HG03558 (cell line): ENCODE measurements around the gene CLMP.
"Not testable (repeated sequence)": the region's sequence is repeated elsewhere in the genome, so short reads cannot be mapped to it uniquely, and the experiment has no call there.

Experiments used
- ATAC-seq: cut with Tn5 transposase; IDR thresholded peaks from one replicate; pipeline ENCODE4 v1.9.1; 2021; ENCODE audit warnings: moderate number of reproducible peaks; ENCODE audit not compliant: unreplicated experiment; ENCODE audit errors: extremely low read depth

Gene CLMP

DNA sequence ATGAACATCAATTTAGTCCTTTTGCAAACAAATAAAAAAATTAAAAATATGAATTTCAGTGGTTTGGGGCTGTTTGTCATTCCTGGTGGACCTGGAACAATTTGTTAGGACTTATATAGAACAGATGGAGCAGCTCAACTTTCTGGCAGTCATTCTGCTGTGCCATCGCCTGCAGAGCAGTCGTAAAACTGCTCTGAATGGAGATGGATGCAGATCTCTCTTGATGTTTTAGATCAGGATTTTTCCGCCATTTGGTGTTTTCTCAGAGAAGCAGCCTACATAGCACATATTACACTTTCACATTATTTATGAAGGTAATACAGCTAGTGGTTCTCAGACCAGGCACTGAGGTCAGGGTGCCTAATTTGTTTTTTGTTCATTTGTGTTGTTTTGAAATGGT lies 101.3 kb downstream of the CLMP start:
- no peak for ATAC-seq

DNA sequence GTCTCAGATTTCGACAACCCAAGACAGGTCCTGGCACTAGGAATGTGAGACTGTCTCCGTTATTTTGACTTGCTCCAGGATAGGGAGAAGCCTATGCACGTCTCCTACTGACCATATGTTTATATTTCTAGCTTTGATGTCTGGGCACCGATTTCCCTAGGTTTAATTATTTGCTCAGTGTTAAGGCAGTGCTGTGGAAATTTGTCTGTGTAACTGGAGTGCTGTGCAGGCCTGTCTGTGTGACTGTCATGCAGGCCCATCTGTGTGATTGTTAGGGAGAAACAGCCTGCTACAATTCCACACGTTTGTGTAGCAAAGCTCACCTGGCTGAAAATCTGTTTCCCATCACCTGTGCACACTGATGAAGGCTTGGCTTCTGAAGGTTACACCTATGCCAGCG lies 103.5 kb downstream of the CLMP start:
- no peak for ATAC-seq

DNA sequence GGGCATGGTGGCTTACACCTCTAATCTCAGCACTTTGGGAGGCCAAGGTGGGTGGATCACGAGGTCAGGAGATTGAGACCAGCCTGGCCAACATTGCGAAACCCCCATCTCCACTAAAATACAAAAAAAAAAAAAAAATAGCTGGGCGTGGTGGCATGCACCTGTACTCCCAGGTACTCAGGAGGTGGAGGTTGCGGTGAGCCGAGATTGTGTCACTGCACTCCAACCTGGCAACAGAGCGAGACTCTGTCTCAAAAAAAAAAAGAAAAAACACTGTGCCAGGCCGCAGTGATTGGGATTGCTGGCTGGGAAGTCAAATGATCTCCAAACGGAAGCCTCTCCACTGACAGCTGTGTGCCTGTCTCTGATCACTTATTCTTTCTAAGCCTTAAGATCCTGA lies 104.9 kb downstream of the CLMP start:
- not testable (repeated sequence) for ATAC-seq

DNA sequence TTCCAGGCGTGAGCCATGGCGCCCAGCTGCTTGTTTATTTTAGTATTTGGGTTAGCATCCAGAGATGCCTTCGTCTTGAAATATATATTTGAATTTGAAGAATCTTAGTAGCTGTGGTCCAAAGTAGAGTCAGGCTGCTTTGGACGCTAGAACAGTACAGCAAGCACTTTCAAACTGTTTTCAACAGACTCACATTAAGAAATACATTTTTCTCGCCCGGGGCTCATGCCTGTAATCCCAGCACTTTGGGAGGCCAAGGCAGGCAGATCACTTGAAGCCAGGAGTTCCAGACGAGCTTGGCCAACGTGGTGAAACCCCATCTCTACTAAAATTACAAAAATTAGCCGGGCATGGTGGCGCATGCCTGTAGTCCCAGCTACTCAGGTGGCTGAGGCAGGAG lies 106.2 kb downstream of the CLMP start:
- ATAC-seq = not testable (repeated sequence)

DNA sequence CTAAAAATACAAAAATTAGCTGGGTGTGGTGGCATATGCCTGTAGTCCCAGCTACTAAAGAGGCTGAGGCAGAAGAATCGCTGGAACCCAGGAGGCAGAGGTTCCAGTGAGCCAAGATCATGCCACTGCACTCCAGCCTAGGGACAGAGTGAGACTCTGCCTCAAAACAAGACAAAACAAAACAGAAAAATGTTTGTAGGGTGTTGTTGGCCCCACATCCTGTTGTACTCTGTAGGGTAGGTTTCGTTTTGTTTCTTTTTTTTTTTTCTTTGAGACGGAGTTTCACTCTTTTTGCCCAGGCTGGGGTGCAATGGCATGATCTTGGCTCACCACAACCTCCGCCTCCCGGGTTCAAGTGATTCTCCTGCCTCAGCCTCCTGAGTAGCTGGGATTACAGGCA lies 107.4 kb downstream of the CLMP start:
- peak; percentile 65 for ATAC-seq

DNA sequence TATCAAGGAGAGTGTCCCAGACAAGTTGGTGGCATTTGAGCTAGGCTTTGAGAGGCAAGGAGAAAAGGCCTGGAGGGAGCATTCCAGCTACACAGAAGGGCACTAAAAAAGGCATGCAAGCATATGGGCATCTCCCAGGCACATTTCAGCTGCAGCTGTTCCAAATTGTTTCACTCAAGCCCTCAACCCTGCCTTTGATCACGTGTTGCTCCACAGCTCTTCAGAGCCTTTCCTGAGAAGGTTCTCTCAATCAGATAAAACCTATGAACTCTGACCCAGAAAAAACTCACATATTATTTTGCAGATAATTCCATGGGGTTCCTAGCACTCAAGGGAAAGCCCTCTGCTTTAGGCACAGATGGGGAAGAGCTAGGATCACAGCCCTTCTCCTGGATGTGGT lies 108.7 kb downstream of the CLMP start:
- no peak for ATAC-seq

DNA sequence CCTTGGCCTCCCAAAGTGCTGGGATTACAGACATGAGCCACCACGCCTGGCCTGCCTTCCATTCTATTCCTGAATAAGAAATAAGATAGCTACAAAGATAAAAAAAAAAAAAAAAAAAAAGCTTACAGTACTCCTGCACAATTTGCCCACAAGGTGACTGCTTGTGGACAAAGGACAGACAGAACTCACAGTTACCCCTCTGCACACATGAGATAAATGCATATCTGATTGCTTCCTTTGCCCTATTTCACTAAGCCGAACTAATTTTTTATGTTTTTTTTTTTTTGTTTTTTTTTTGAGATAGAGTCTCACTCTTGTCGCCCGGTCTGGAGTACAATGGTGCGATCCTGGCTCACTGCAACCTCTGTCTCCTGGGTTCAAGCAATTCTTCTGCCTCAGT lies 109.6 kb downstream of the CLMP start:
- no peak for ATAC-seq

DNA sequence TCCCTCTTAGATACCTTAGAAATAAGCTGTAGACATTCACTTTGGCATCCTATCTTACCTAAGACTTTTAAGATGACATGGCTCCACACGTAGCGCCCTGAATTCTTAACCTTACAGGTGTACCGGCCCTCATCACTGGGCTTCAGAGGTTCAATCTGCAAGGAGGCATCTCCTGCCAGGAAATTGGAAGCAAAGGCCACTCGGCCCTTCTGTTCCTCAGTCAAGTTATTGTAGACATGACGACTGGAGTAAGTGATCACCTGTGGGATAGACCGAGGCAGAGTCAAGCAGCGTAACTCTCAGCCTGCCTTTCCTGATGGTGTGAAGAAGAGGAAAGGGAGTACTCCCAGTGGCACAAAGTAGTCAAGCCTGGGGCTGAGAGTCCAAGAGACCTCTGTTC lies 110.6 kb downstream of the CLMP start:
- no peak for ATAC-seq

DNA sequence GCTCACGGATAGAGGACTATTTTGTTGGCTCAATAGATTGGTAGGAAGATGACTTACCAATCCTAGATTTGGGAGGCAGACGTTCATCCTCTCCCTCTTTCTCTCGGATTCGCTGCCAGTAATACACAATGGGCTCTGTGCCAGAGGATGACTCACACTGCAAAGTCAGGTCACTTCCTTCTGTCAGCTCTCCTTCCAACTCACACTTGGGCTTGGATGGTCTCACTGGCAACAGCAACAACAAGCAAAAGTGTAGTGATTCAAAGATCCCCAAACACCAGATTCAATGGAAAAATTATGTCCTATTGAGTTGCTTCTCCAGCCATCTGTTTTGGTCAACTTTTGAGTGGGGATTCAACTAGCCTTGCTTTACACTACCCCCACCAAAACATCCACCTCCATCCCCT lies 111.4 kb downstream of the CLMP start:
- ATAC-seq = no peak

DNA sequence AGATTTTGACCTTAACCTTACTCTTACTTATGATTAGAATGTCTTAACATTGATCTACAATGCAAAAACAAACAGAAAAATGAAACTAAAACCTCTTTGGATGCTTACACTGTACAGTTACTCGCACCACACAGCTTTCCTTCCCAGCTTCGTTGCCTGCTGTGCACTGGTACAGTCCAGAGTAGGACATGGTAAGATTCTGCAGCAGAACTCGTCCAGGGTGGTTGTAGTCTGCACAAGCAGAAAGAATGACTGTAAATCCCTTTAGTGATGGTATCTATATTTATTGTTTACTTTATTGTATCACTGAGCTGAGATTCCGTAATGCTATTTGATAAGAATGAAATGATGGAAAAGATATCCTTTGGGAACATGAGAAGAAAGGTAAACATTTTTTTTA lies 112.1 kb downstream of the CLMP start:
- no peak for ATAC-seq

DNA sequence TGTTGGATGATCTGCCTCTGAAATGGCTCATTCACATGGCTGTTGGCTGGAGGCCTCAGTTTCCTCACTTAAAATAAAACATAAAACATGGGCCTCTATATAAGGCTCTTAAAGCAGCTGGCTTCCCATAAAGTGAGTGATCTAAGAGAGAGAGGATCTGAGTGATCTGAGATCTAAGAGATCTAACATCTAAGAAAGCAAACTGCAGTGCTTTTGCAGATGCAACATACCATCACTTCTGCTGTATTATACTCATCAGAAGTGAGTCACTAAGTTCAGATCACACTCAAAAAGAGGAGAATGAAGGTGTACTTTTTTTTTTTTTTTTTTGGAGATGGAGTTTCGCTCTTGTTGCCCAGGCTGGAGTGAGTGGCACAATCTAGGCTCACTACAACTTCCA lies 115.0 kb downstream of the CLMP start:
- no peak for ATAC-seq

DNA sequence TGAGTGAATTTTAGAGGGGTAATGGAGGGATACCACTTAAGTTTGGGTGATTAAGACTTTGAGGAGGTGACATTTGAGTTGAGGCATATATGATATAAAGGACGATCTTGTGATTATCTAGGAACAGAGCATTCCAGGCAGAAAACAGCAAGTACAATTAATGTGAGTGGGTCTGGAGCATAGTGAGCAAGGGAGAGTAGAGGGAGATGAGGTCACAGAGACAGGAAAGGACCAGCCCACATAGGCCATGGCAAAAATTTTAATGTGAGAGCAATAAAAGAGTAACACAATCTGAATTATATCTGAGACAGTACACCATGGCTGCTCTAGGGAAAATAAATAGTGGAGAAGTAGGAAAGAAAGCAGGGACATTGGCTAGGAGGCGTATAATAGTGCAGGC lies 118.6 kb downstream of the CLMP start:
- no peak for ATAC-seq

DNA sequence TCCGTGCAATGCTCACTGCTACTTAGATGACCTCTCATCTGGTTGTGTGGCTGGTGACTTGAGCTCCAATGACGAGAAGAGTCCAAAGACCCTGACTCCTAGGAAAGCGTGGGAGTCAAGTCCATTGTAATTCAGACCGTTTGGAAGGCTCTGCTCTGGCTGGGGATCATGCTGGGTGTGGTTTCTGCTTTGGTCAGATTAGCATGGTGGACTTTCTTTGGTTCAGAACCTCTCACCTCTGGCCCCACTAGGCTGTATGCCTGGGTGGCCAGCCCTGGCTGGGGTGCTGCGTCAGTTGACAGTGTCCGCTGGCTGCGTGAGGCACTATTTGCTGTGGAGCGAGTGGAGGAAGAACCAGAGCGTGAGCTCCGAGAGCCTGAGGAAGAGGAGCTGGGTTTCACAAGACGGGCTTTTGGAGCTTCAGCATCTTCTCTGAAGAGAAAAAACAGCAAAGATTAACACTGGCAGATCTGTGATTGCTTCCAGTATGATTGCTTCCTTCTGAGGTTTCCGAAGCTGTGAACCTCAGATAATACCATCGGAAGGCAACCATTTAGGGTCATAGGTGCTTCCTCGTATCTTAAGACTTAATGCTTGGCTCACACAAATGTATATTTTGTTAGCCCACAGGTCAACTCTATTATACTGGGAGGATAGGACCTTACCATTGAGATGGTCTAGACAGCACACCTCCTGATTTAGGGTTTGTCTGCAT lies 121.5 kb downstream of the CLMP start:
- no peak for ATAC-seq

DNA sequence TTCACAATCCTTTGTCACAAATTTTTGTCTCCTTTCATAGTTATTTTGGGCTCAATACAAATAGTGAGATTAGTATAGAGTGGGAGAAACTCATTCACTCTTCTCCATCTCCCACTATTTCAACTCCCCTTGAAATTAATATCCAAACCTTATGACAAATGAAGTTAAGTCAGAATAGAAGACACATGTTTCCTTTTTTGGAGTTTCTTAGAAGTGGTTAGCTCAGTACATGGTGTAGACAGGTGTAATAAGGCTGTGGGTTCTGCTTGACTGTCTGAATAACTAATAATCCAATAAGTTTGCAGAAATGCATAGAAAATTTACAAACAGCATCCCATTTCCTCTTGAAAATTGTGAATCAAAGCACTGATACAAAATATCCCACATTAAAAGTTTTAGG lies 122.3 kb downstream of the CLMP start:
- no peak for ATAC-seq

DNA sequence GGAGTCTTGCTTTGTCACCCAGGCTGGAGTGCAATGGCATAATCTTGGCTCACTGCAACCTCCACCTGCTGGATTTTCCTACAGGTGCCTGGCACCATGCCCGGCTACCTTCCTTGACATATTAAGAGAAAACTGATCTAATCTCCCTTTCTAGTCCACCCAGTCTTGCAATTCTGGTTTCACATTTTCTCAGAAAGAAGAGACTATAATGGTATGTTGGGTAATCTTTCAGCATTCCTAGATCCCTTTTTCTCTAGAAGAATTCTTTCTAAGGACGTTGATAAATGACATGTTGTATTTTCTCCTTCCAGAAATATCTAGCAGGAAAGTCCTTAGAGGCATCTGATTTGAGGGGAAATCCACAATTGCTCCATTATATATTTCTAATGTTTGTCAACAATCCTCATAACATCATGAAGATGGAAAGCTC lies 122.7 kb downstream of the CLMP start:
- no peak for ATAC-seq

DNA sequence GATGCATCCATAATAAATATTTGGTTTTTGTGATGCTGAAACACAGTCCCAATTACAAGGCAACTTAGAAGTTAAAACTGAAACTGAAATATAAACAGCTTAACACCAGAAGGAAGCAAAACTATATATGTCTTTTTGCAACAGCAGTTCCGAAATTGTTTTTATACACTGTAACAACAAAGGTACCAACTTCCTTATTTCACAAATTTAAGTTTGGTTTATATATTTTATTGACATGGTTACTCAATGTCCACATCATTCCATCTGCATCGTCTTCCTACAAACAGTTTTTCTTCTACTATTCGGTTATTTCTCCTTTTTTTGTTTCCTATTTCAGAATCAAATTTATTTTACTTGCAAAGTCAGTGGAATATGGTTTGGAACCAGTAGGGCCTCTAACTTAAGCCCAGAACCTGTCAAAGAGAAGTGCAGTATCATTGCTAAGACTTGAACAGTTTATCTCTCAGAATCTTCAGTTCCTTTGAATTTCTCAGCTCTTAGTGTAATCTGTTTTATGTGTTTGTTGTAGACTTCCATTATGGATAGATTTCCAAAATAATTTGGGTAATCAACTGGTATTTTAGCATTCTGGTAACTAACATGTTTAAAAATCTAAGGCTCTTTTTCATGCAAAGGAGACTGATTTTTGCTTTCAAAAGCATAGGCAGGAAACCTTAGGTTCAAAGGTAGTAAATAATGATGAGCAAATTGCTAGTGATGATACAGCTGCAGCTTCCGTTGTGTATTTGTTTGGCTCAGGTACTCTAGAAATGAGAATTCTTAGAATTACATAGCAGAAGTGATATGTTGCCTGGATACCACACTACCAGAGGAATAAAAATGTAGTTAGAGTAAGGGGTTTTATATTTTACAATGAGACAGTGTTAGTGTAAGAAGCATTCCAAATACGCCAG lies 124.9 kb downstream of the CLMP start:
- peak; percentile 31 for ATAC-seq

DNA sequence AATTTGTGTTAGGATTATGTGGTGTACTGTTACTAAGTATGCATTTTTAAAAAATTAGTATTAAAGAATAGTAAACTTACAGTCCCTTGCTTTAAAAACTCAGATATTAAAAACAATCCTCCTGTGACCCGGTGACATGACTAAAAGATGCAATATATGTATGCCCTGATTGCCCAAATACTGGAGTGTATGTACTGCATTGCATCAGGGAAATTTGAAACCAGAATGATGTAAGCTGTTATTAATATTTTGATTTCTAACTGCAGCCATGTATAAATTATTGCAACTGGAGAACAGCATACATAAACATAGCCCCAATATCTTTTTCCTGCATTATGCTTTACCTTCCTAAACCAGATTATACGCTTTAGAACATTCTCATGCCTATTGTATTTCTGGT lies 129.4 kb downstream of the CLMP start:
- no peak for ATAC-seq

DNA sequence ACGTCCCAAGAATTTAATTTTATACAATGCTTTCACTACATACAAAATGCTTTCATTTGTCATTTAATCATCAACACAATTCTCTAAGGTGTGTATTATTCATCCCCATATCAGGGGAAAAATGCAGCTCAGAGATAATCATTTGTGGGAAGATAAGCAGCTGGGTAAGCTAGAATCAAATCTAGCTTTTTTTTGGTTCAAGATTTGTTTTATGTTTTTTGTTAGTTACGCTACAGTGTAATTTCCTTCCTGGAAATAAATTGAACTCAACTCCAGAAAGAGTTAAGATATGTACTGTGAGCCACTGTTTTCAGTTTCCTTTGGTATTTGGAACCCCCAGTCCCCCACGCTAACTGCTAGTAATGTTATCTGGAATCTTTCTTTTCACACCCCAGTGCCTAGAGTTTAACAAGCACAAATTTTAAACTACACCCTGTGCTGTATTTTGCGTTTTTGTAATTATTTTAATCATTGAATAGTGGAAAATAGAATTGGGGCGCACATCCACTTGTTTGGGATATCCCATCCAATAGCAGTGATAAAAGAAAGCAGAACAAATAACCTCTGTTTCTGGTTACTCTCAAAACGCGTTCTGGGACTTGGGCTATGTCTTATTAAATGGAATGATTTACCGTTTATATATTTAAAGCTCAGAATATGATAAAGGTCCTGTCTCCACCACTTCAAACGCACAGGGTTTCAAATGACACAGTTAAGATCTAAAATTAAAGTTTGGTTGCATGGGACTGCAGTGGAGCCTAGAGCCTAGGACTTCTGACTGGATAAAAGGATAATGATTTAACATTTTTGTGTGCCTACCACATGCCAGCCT lies 131.0 kb downstream of the CLMP start:
- ATAC-seq = no peak

DNA sequence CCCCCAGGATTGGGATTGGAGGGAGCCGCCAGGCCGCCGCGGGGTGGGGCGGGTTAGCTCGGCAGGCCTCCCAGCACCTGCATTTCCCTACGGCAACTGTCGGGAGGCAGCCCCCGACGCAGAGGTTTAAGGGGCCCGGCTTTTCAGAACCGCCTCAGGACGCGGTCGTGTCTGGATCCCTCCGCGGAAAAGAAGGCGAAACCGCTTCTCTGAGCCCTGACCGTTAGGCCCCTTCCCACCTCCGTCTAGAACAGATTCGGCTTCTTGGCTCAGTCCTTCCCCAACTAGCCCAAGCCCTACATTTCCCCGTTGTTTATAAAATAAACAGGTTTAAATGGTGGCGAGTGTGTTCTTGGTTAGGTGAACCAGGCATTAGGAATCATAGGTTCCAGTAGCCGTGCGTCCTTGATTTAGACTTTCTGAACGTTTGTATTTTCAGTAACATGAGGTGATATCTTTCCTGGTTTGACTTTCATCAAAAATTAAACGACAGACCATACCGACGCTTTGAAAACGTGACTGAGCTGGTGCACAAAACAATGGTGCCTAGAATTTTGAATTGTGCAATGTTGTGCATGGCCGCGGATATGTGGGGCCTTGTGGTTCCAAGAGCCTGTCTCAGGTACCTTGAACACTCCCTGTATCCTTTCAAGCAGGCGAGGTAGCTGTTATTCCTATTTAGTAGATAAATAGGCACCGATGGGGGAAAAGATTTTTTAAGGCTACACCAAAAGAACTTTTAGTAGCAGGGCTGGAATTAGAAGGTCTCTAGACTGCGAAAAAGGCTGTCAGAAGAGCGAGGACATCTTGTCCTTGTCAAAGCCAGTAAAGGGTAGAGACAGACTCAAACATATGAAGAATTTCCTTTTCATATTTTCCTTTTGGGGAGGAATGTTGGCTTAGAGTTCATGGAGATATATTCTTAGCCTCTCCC lies 131.9 kb downstream of the CLMP start:
- no peak for ATAC-seq
